Measurements from ENCODE around the gene TMEM150B.

The TMEM150B gene

DNA sequence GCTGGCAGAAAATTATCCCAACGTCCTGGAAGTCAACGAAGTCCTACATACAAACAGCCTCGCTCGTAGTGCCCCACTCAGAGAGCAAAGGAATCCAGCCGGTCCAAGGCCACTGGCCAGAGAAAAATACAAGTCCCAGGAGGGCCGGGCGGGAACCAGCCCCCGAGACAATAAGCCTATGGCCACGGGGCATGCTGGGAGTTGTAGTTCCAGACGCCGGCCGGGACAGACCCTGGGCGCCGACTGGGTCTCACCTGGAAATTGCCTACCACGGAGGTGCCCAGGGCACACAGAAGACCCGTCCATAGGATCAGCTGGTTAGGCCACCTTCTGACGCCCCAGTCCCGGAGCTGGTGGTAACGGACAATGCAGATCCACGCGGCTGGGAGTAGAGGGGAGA, 5.4 kb downstream of the TMEM150B start:
- TF ChIP-seq, protein P1, sequence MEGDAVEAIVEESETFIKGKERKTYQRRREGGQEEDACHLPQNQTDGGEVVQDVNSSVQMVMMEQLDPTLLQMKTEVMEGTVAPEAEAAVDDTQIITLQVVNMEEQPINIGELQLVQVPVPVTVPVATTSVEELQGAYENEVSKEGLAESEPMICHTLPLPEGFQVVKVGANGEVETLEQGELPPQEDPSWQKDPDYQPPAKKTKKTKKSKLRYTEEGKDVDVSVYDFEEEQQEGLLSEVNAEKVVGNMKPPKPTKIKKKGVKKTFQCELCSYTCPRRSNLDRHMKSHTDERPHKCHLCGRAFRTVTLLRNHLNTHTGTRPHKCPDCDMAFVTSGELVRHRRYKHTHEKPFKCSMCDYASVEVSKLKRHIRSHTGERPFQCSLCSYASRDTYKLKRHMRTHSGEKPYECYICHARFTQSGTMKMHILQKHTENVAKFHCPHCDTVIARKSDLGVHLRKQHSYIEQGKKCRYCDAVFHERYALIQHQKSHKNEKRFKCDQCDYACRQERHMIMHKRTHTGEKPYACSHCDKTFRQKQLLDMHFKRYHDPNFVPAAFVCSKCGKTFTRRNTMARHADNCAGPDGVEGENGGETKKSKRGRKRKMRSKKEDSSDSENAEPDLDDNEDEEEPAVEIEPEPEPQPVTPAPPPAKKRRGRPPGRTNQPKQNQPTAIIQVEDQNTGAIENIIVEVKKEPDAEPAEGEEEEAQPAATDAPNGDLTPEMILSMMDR (IDR thresholded peaks at IDR 0.05; ENCODE audit: low read depth, low read length, missing control alignments), result no peak
- no peak overlapping the region for H3K4me3 ChIP-seq (ENCODE audit: low read depth, low read length)
- DNase-seq (ENCODE audit: low read depth), result no peak

DNA sequence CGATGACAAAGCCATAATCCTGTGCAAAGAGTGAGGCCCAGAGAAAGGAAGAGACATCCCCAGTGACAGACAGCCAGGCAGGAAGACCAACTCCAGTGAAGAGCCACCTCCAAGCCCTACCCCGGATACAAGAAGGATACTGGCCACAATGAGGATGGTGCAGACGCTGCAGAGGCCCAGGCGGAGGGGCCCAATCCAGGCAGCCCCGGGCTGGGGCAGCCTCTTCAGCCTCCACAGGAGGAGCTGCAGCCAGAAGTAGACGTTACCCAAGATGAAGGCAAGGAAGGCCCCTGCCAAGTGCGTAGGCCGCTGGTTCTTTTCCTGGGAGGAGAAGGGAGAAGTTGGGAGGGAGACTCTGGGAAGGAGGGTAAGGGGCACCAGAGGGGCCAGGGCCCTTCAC, 8.5 kb downstream of the TMEM150B start:
- DNase-seq (ENCODE audit: low read depth), result no peak
- TF ChIP-seq, protein P1 (IDR thresholded peaks at IDR 0.05; ENCODE audit: low read depth, low read length, missing control alignments), result no peak
- H3K4me3 ChIP-seq (ENCODE audit: low read depth, low read length), result no peak overlapping the region

GRCh38 chr19:55315956-55316525, 9.1 kb downstream of the TMEM150B start:
- DNase-seq (ENCODE audit: low read depth), result no peak
- H3K4me3 ChIP-seq (ENCODE audit: low read depth, low read length), result no peak overlapping the region
- TF ChIP-seq, protein P1 (IDR thresholded peaks at IDR 0.05; ENCODE audit: low read depth, low read length, missing control alignments), result no peak

DNA sequence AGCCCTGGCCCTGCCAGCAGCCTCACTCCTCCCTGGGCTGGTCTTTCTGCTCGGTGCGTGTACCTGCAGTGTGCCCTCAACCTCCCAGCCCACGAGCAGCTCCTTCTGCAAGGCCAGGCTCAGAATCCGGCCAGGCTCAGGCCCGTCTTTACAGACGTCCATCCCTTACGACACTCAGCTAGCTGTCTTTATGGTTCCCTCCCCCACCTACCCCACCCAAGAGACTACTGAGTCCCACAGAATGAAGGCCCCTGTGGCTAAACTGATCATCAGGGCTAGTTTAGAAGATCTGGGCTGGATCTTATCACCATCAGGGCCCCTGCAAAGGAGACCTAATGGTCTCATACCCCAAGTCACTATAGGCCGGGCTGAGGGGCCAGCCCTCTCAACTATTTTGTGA, 10.7 kb downstream of the TMEM150B start:
- no peak overlapping the region for H3K4me3 ChIP-seq (ENCODE audit: low read depth, low read length)
- no peak for DNase-seq (ENCODE audit: low read depth)
- TF ChIP-seq, protein P1 (IDR thresholded peaks at IDR 0.05; ENCODE audit: low read depth, low read length, missing control alignments), result no peak

DNA sequence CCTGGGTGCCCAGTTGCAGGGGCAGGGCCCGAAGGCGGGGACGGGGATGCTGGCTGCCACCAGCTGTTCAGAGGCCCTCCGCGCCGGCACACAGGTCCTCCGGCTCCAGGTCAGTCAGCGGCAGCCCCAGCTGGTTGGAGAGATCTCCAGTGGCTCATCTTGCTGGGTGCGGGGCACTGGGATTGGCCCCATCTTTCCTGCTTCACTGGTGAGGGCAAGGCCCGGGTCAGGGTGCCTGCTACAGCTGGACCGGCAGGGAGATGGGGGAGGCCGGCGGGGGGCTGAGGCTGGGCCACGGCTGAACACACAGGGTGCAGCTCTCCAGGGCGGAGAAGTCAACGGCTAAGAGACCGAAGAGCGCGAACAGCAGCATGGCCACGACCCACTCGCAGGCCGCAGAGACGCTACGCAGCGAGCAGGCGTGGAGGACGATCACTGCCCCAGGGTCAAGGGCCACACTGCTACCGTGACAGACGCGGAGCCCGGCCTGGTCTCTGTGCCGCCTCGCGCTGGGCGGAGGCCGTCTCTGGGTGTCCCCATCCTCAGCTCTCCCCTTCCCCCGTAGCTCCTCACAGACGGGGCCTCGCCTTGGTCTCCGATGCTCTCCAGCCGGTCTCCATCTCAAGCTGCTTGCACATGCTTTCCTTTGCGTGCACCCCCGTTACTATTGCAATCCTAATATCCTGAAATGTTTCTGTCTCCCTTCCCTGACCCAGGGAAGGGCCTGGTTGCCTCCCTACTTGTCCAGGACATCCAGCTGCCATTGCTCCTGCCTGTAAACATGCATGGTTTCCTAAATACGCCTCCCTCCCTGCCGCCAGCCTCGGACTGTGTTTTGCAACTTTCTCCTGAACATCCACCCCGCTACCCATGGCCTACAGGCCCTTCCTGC, 12.3 kb downstream of the TMEM150B start:
- TF ChIP-seq, protein P1 (IDR thresholded peaks at IDR 0.05; ENCODE audit: low read depth, low read length, missing control alignments), result no peak
- DNase-seq (ENCODE audit: low read depth), result no peak

GRCh38 chr19:55311797-55312196, 13.3 kb downstream of the TMEM150B start:
- TF ChIP-seq, protein P1 (IDR thresholded peaks at IDR 0.05; ENCODE audit: low read depth, low read length, missing control alignments), result no peak
- DNase-seq (ENCODE audit: low read depth), result no peak
- H3K4me3 ChIP-seq (ENCODE audit: low read depth, low read length), result no peak overlapping the region

More for the DNA sequence above, 12.3 kb downstream of the TMEM150B start:
- H3K4me3 ChIP-seq (ENCODE audit: low read depth, low read length), result no peak overlapping the region

Data from GM12864 (cell line).